Urinary bladder (tissue), 4 donors: ENCODE data around the gene GALNT14. TPM values are rescaled to one million over a fixed set of nuclear protein-coding genes. Genes with fewer than 3 reads are reported as not detected.

Experiments used
- DNase-seq: peaks from one replicate; pipeline ENCODE4 v3.0.0-alpha.2; 2015; ENCODE audit errors: extremely low spot score
- H3K27ac ChIP-seq: one replicate; pipeline ENCODE4 v1.5.1; 2013; ENCODE audit warnings: low read depth, mild to moderate bottlenecking, moderate library complexity
- H3K36me3 ChIP-seq: one replicate; pipeline ENCODE4 v1.6.1; 2013; ENCODE audit warnings: mild to moderate bottlenecking, moderate library complexity; ENCODE audit not compliant: insufficient read depth
- H3K4me1 ChIP-seq: one replicate; pipeline ENCODE4 v1.6.1; 2013; ENCODE audit warnings: mild to moderate bottlenecking, moderate library complexity; ENCODE audit not compliant: insufficient read depth
- H3K4me3 ChIP-seq: one replicate; pipeline ENCODE4 v1.5.1; 2013; ENCODE audit warnings: low read depth, low read length
- WGBS: extraction: QIAGEN DNeasy Blood & Tissue Kit; methylation state at CpG from one replicate; pipeline ENCODE4 v1.1.7; 2013; 5-methylcytosine and 5-hydroxymethylcytosine counted together
- polyA plus RNA-seq: library from polyadenylated mRNA; stranded (reverse); fragments of 200-250 nt; gene quantifications from one replicate; pipeline ENCODE4 v1.2.3, GENCODE V29; 2013
- total RNA-seq: library from RNA; depleted of rRNA; stranded (reverse); fragments of >200 nt; gene quantifications from one replicate; pipeline ENCODE4 v1.2.3, GENCODE V29; 2014
- donor health status: healthy with polysubstance abuse.
- donor health status: healthy.

The GALNT14 gene
- total and polyA plus RNA-seq, 2 donors: 1.1 to 2.9 TPM

DNA sequence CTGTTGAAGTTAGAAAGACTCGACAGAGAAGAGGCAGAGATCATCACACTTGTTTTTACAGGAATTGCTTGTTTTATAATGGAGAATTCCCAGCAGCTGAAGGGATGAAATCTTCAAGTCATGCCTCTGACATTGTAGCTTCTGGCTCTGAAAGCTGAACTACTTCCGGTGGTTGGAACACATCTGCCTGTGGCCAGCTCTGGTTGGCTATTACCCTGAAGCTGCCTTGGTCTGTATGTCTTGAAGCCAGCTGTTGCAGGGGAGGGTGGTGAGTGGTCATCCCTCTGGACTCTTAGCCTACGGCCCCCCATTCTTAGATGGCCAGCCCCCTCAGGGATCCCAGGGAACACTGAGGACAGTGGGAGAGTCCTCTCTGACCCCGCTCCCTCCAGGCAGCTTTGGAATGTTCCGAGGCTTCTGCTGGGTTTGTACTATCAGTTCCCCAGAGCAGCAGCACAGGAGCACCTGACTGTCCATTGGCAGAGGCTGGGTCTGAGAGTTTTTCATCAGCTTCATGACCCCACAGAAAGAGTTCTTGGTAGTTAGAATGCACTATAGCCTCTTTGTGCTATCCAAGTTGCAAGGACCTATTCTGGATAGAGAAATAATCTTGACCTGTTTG lies 243.6 kb downstream of the GALNT14 start:
- no peak overlapping the region for H3K4me3 ChIP-seq
- no peaks in the 10 kb centered on the region for H3K4me1 ChIP-seq
- no peaks in the 10 kb centered on the region for H3K36me3 ChIP-seq
- WGBS: 52% methylated on average over 5 of the region's 5 CpGs
- DNase-seq: no peak
- H3K27ac ChIP-seq: no peak overlapping the region

DNA sequence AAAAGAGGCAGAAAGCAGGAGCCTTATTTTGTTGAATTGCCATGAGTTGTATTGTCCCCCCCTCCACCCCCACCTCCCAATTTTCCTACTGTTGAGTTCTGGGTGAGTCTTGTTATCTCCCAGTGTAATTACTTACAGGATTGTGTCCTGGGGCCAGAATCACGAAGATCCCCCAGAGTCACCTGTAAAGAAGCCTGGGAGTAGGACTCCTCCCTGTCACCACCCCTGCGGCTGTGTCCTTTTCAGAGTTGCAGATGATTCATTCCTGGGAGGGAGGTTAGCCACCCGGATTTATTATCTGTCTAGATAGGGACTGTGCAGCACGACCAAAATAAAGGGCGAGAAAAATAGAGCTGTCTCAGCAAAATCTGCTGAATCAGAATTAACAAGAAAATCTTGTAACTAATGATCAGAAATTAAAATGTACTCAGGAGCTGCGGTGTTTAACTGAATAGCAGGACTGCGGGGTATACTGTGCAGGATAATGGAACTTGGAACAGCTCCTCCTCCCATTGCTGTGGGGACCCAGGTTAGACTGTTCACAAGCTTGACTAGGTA lies 249.3 kb downstream of the GALNT14 start:
- 59% methylated on average over 7 of the region's 7 CpGs for WGBS
- no peaks in the 10 kb centered on the region for H3K36me3 ChIP-seq
- no peak for DNase-seq
- no peak overlapping the region for H3K4me3 ChIP-seq
- H3K4me1 ChIP-seq: no peaks in the 10 kb centered on the region
- no peak overlapping the region for H3K27ac ChIP-seq

DNA sequence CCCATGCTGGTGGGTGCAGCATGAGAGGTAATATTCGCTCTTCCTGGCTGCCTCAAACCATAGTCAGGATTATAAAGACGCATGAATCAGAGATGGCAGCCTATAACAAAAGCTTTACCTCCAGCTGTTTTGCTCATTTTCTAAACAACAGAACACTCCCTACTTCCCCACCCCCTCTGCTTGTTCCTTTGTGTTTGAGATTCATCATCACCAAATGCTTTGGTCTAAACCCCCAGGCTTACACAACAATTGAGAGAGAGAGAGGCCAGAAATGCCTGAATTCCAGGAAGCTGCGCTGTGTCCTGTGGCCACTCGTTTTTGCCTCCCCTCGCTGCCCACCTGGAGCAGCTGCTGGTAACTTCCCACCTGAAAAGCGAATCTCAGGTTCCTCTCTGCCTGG lies 252.2 kb downstream of the GALNT14 start:
- Histone ChIP-seq H3K27ac (no peak overlapping the region), H3K36me3 (no peaks in the 10 kb centered on the region), H3K4me1 (no peaks in the 10 kb centered on the region), H3K4me3 (no peak overlapping the region)
- DNase-seq: no peak
- 75% methylated on average over 6 of the region's 6 CpGs for WGBS

DNA sequence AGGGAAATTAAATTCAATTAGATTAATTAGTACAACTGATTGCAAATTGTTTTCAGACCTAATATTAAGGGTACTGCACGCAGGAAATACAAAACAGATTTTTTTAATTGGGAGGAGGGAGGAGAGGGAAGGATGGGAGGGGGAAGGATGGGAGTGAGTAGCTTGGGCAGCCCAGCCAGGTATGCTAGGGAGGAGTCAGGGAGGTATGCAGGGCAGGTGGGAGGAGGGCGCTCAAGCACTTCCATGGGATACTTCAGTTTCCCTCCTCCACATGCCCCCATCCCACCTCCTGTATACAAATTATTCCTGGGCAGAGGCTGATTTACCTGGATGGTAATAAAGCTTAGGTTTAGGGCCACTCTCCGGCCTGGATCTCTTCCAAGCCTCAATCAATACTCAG lies 254.4 kb downstream of the GALNT14 start:
- Histone ChIP-seq H3K27ac (no peak overlapping the region), H3K4me3 (no peak overlapping the region), H3K36me3 (no peaks in the 10 kb centered on the region), H3K4me1 (no peaks in the 10 kb centered on the region)
- whole genome bisulfite sequencing: 77% methylated on average over 3 of the region's 3 CpGs
- no peak for DNase-seq

DNA sequence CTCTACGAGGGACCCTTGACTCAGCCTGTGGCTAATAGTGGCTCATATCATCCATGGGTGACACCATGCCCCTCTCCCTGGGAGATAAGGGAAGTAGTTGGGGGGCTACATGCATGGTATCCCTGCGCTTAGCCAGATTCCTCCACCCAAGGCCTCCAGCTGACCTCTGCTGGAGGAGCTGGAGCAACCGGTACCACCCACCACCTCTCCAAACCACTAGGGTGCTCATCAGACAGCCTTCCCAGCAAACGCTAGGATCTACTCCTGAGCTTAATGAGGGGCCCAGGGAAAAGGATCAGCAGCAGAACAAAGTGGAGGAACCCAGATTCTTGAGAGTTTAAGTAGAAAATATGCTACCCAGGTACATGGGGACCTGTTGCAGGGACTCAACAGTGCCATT lies 255.1 kb downstream of the GALNT14 start:
- Histone ChIP-seq H3K36me3 (no peaks in the 10 kb centered on the region), H3K27ac (no peak overlapping the region), H3K4me3 (no peak overlapping the region), H3K4me1 (no peaks in the 10 kb centered on the region)
- 80% methylated on average over 4 of the region's 4 CpGs for WGBS
- no peak for DNase-seq

DNA sequence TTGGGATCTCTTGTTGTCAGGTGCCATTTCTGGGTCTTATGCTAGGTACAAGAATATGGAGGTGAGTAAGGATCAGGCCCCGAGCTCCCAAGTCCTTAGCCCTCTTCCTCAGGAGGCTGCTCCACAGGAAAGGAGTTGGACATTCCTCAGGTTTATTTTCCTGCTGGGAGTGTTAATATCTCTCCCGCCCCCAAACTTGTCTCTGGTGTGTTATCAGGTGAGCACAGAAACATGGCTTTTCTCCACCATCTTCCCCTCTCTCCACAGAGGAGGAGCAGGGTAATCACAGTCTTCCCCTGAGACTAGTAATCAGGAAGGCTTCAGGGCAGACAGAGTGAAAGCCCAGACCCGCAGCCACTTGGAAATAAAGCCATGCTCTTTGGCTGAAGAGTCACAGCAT lies 257.7 kb downstream of the GALNT14 start:
- Histone ChIP-seq H3K36me3 (no peaks in the 10 kb centered on the region), H3K27ac (no peak overlapping the region), H3K4me3 (no peak overlapping the region), H3K4me1 (no peaks in the 10 kb centered on the region)
- no peak for DNase-seq
- WGBS: 68% methylated on average over 3 of the region's 3 CpGs

DNA sequence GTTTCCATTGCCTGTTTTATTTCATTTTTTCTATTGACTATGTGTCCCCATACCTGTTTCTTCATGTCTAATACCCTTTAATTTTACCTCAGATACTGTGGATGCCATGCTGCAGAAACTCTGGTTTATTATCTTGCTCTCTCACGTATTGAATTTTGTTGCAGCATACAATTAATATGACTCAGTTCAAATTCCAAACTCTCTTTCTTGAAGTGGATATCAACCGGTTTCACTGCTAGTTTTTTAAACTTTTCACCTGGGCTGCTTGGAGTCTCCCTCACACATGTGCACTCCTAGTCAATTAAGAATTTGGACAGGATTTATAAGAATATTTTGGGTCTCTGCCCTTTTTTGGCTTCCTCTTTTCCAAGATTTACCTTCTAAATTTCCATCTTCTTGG lies 260.4 kb downstream of the GALNT14 start:
- 78% methylated on average over 2 of the region's 2 CpGs for WGBS

DNA sequence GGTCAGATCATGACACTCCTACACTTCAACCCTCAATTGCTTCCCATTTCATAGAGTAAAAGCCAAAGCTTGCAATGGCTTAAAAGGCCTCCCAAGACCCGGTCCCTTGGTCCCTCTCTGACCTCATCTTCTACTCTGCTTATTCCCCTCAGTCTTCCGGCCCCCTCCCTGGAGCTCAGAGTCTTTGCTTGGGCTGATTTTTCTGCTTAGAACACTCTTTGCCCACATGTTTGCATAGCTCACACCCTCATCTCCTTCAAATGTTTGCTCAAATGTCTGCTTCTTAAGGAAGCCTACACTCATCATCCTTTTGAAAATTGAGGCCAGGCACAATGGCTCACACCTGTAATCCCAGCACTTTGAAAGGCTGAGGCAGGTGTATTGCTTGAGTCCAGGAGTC lies 265.4 kb downstream of the GALNT14 start:
- H3K36me3 ChIP-seq: no peaks in the 10 kb centered on the region
- DNase-seq: no peak
- H3K27ac ChIP-seq: no peak overlapping the region
- H3K4me1 ChIP-seq: no peaks in the 10 kb centered on the region
- no peak overlapping the region for H3K4me3 ChIP-seq
- 78% methylated on average over 2 of the region's 2 CpGs for WGBS

More for the DNA sequence above, 260.4 kb downstream of the GALNT14 start:
- DNase-seq: no peak
- Histone ChIP-seq H3K27ac (no peak overlapping the region), H3K4me1 (no peaks in the 10 kb centered on the region), H3K4me3 (no peak overlapping the region), H3K36me3 (no peaks in the 10 kb centered on the region)

DNA sequence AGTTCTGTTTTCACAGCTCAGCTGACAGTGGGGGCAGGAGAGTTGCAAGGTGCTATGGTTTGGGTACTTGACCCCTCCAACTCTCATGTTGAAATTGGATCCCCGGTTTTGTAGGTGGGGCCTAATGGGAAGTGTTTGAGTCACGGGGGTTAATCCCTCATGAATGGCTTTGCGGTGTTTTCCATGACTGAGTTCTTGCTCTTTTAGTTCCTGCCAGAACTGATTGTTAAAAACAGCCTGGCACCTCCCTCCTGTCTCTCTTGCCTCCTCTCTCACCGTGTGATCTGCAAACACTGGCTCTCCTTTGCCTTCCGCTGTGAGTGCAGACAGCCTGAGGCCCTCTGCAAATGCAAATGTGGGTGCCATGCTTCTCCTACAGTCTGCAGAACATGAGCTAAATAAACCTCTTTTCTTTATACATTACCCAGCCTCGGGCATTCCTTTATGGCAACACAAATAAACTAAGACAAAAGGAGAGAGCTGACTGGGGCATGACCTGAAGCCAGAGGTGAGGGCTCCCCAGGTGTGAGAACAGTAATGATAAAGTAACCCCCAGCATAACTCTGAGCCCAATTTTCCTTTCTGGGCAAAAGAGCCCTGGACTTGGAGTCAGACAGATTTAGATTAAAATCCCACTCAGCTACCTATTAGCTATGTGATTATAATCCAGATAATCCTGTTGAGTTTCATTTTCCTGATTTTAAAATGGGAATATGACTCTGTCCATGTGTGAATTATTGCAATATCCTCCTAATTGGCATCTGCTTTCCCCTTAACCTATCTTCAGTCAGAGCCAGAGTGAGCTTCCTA lies 266.1 kb downstream of the GALNT14 start:
- H3K4me3 ChIP-seq: no peak overlapping the region
- H3K27ac ChIP-seq: no peak overlapping the region
- DNase-seq: no peak
- H3K36me3 ChIP-seq: no peaks in the 10 kb centered on the region
- no peaks in the 10 kb centered on the region for H3K4me1 ChIP-seq
- 13% methylated on average over 6 of the region's 6 CpGs for WGBS

DNA sequence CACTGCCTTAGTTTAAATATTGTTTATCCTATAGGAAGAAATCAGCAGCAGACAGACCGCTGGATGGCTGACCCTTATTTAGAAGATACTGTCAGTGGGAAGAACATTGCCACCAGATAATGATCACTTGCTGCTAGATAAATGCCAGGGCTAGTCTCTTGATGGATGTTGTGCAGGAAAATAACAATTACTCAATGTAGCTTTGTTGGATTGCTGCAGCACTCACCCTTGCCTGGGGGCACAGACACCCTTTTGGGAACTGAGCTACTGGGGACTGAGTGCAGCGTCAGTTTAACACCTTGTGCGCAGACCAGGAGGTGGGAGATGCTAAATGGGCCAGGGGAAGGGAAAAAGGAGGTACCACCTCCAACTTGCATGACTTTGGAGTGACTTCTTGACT lies 266.8 kb downstream of the GALNT14 start:
- no peak for DNase-seq
- H3K36me3 ChIP-seq: no peaks in the 10 kb centered on the region
- 36% methylated on average over 3 of the region's 3 CpGs for WGBS

DNA sequence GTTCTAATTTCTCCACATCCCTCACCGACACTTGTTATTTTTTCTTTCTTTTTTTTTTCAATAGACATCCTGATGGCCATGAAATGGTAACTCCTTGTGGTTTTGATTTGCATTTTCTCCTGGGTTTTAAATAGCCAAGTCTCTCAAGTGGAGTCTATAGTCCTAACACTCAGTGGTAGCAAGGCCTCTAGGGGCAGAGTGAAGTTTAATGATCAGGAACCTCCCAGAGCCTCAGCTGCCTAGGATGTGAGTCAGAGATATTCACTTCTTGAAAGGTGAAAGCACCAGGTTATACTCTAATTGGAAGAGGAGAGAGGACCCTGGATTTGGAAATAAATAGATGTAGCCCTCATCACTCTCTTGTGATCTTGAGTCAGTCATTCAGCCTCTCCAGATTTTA lies 268.3 kb downstream of the GALNT14 start:
- no peaks in the 10 kb centered on the region for H3K36me3 ChIP-seq
- DNase-seq: no peak
- no peak overlapping the region for H3K4me3 ChIP-seq
- no peaks in the 10 kb centered on the region for H3K4me1 ChIP-seq
- 98% methylated on average over 1 of the region's 1 CpG for WGBS
- H3K27ac ChIP-seq: no peak overlapping the region

More for the DNA sequence above, 266.8 kb downstream of the GALNT14 start:
- H3K4me3 ChIP-seq: no peak overlapping the region
- no peaks in the 10 kb centered on the region for H3K4me1 ChIP-seq
- H3K27ac ChIP-seq: no peak overlapping the region

DNA sequence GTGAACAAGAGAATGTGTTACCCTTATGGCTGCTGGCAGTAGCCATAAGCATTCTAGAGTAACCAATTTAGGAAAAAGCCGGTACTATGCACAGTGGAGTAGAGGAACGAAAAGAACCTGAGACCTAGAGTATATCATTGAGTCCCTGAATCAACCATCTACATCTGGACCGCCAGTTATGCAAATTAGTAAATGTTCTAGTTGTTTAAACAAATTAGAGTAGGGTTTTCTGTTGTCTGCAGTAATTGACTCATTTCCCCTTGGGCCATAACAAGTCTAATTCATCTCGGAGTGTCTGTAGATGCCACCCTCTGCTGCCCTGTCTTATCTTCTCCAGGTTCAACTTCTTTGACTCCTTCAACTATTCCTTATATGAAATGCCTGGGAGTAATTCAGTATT lies 270.9 kb downstream of the GALNT14 start:
- no peak overlapping the region for H3K27ac ChIP-seq

DNA sequence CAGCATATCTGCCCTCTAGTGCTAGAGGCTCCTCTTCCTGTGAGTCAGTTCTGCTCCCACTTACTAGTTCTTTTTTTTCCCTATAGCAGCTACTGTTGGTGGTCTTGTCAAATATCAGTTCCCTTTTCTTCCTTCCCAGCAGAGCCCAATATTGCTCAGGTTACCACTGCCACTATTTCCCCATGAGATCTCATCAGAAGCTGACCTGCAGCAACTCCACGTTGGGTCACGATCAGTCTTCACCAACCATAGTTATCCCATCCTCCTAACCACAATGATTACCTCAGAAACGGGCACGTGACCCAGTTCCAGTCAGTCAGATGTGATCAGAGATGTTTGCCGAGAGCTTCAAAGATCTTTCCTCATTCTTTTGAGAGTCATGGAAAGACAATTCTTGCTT lies 271.3 kb downstream of the GALNT14 start:
- Histone ChIP-seq H3K27ac (no peak overlapping the region), H3K36me3 (no peaks in the 10 kb centered on the region), H3K4me3 (no peak overlapping the region), H3K4me1 (no peaks in the 10 kb centered on the region)
- WGBS: 76% methylated on average over 5 of the region's 5 CpGs
- no peak for DNase-seq

More for the DNA sequence above, 270.9 kb downstream of the GALNT14 start:
- WGBS: 87% methylated on average over 4 of the region's 4 CpGs
- Histone ChIP-seq H3K36me3 (no peaks in the 10 kb centered on the region), H3K4me1 (no peaks in the 10 kb centered on the region), H3K4me3 (no peak overlapping the region)
- no peak for DNase-seq
